Right lobe of liver (tissue), 4 donors: ENCODE data around the gene FAM83B.

Experiments used
- CTCF ChIP-seq, 4 donors: fragments of 200-600 bp in 3 of 4; fragments of 450-650 bp in 1 of 4; IDR thresholded peaks; one replicate each; pipeline versions ENCODE4 v1.5.1 to v1.8.0; 2016 to 2022; ENCODE audit warnings: antibody characterized with exemption in 4 of 4, mild to moderate bottlenecking in 2 of 4
- POLR2A ChIP-seq: fragments of 450-650 bp; IDR thresholded peaks from one replicate; pipeline ENCODE4 v1.6.1; 2017; ENCODE audit warnings: antibody characterized with exemption, mild to moderate bottlenecking
- donor health status: DM: no; HTN: no; CAD: no.
- donor health status: DM: no; HTN: no; CAD: no.
- donor health status: DM: no; HTN: yes; CAD: no.

- TF ChIP-seq CTCF (IDR thresholded peaks at IDR 0.05) (no peak), POLR2A (no peak)
Measured at GRCh38 chr6:54929245-54929909, 82.8 kb downstream of the FAM83B start.
